HK-2 (cell line): ENCODE results near the gene INCENP.

ENCODE experiments used
- DNase-seq: peaks from one replicate; pipeline ENCODE4 v3.0.0-alpha.2; 2018; ENCODE audit not compliant: unreplicated experiment

Gene INCENP

DNA sequence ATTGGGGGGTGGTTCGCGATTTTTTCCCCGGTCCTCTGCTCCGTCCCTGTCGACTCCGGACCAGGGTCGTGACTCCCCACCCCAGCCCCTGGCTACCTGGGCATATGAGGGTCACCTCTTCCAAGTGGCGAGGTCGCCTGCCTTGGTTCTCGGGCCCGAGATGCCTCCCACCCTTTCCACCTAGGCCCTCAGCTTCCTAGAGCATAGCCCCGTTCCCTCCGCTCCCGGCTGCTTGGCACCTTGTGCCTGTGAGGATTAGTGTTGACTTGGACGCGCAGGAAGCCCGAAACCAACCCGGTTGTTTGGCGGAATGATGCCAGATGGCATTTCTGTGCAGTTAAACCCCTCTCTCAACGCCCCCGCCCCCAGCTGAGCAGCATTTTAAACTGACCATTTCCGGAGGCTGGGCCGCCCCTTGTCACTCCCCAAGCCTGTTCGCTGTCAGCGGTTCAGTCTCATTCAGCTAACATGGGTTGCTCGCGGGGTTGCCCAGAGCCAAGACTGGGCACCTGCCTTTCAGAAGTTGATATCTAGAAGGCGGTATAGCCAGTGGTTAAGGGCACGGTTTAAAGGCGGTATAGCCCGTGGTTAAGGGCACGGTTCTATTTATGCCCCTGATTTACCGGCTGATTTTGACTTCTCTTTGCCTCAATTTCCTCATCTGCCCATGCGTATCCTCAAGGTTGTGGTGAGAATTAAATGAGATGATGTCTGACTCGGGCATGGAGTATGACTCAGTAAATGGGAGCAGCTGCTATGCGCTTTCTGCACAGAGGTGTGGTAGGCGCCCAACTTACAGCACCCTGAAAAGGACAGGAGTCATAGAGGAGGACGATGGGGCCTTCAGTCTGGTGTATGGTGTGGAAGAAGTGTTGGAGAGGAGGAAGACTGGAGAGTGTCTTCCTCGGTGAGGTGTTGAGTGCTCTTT lies 639 bp downstream of the INCENP start:
- peak; percentile 25 for DNase-seq

DNA sequence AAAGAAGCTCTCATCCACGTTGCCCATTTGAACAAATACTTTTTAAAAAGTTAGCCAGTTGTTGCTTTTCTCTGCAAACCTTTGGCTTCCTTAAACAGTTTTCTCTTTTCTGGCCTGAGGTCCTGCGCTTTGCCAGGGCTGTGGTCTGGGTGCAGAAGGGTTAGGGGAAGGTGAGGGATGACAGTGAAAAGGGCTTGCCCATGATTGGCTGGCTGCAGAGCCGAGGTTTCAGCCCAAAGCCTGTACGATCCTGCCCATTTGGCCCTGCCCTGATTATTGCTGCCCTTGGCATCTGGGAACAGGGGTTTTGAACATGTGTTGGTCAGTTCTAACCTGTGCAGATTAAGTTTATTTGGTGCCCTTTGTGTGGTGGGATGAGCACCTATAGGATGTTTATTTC lies 1.5 kb downstream of the INCENP start:
- DNase-seq, result no peak

DNA sequence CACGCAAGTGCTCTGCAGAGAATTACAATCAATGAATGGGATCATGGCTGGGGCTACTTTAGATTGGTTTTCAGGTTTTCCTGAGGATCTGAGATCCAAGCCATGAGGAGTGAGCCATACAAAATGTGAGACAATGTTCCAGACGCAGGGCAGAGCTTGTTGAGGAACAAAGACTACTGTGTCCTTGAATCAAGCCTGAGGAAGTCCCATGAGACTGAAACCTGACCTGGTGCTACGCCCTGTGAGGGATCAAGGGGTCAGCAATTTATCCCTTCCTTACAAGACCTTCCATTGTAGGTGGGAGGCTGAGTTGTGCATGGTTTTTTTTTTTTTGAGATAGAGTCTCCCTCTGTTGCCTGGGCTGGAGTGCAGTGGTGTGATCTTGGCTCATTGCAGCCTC lies 2.1 kb downstream of the INCENP start:
- no peak for DNase-seq

DNA sequence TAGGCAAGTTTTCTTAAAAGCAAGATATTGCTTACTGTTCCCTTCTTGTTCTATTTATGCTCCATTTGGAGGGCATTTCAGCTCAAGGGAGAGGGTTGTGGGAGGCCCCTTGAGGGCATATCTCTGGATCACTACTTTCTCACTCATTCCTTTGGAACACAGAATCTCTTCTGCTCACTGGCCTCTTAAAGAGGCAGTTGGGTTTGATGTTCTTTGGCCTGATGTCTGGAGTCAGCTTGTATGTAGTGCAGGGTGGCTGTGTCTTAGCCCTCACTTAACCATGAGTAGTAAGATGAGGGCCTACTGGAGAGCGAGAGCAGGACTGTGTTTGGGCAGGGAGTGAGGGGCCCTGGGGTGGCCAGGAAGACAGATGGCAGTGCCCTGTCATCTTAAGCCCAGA lies 3.6 kb downstream of the INCENP start:
- no peak for DNase-seq

DNA sequence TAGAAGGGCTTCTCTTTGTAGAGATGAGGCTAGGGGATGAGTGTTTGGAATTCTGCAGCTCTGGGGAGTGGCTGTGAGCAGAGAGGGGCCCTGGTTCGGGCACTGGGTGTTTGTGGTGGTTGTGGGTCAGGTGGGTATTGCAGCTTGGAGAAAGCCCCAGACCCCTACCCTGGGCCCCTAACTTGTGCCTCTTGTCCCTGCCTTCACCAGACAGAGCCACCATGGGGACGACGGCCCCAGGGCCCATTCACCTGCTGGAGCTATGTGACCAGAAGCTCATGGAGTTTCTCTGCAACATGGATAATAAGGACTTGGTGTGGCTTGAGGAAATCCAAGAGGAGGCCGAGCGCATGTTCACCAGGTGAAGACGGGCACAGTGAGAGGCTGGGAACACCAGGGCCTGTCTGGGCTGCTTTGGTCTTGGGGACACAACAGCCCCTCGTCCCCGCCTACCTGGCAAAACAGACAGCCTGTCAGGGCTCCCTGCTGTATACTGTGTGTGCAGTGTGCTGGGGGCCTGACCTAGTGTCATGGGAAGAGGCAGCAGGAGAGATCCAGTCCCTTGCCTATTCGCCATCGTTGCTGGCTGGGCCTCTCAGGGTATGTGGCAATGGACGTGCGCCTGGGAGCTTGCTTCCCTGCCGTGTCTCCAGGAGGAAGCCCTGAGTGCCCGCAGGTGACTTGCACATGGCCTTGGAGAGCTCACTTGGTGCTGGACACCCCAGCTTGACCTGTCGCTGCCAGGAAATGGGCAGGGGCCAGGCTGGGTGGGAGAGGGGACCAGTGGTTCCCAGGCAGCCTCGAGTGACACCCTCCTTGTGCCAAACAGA lies 4.3 kb downstream of the INCENP start:
- no peak for DNase-seq

DNA sequence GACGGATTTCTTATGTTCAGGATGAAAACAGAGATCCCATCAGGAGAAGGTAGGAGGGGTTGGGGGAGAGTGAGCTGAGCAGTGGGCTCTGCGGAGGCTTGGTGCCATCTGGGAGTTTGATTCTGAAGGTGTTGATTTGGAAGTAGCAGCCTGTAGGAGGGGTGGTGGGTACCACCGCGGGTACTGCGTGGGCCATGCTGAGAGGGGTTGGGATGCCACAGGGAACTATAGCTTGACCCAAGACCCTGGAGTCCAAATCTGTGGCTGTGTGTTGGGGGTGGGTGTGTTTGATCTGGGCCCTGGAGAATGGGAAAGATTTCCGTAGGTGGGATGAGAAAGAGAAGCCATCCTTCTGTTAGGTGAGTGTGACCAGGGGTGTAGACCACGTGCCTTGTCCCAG lies 5.0 kb downstream of the INCENP start:
- DNase-seq, result no peak

DNA sequence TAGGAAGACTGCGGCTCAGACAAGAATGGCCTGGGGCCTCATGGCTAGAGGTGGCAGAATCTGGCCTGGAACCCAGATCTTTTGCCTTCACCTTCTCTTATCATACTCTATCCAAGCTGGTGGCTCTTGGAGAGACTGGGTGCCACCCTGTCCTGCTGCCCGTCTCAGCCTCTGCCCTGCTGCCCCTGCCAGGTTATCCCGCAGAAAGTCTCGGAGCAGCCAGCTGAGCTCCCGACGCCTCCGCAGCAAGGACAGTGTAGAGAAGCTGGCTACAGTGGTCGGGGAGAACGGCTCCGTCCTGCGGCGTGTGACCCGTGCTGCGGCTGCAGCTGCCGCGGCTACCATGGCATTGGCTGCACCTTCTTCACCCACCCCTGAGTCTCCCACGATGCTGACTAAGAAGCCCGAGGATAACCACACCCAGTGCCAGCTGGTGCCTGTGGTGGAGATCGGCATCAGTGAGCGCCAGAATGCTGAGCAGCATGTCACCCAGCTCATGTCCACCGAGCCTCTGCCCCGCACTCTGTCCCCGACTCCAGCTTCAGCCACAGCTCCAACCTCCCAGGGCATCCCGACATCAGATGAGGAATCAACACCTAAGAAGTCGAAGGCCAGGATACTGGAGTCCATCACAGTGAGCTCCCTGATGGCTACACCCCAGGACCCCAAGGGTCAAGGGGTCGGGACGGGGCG lies 5.9 kb downstream of the INCENP start:
- DNase-seq, result no peak

DNA sequence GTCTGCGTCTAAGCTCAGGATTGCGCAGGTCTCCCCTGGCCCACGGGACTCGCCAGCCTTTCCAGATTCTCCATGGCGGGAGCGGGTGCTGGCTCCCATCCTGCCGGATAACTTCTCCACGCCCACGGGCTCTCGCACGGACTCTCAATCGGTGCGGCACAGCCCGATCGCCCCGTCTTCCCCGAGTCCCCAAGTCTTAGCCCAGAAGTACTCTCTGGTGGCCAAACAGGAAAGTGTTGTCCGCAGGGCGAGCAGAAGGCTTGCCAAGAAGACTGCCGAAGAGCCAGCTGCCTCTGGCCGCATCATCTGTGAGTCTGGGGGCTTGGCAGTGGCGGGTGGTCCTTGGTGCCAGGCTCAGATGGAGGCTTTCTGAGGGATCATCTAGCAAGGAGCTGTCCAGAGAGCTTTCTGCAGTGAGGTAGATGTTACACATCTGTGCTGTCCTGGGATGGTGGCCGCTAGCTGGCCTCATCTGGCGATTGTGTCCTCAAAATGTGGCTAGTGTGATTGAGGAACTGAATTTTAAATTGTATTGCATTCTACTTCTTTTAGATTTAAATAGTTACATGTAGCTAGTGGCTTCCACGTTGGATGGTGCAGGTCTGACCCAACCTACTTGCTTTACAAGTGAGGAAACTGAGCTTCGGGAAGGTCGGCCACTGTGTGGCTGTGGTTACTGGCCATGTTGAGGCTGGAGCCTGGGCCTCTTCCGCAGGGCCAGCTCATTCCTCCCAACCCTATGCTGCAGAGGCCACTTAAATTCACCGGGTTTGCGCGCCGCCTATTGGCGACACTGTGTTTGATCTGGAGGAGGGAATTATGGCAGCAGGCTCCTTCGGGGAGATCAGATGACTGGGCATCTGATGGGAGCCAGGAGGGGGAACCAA lies 6.7 kb downstream of the INCENP start:
- DNase-seq, result no peak

DNA sequence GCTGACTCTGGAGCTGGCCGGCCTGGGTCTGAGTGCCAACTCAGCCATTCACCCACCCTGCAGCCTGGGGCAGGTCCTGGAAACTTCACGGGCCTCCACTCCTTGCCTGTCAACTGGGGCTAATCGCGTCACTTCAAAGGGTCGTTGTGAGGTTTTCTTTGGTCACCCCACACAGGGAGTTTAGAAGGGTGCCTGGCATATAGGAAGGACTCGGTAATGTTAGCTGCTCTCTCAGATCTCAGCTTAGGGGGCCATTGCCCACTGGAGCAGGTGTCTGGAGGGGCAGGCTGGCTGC lies 7.3 kb downstream of the INCENP start:
- DNase-seq, result no peak

DNA sequence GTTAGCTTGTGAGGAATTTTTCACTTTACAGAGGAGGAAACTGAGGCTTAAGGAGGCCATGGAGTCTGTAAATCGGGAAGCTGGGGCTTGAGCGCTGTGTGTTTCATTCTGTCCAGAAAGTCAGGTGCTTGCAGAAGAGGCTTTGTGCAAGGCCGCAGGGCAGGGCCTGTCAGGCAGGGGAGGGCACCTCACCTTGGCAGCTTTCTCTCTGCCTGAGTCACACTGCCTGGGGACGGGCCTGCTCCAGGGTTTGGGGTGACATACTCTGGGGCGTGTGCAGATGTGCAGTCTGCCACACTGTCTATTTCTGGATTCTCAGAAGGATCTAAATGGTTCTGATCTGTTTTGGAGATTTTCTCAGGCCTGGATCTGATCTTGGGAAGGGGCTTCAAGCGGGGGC lies 8.4 kb downstream of the INCENP start:
- DNase-seq, result no peak

DNA sequence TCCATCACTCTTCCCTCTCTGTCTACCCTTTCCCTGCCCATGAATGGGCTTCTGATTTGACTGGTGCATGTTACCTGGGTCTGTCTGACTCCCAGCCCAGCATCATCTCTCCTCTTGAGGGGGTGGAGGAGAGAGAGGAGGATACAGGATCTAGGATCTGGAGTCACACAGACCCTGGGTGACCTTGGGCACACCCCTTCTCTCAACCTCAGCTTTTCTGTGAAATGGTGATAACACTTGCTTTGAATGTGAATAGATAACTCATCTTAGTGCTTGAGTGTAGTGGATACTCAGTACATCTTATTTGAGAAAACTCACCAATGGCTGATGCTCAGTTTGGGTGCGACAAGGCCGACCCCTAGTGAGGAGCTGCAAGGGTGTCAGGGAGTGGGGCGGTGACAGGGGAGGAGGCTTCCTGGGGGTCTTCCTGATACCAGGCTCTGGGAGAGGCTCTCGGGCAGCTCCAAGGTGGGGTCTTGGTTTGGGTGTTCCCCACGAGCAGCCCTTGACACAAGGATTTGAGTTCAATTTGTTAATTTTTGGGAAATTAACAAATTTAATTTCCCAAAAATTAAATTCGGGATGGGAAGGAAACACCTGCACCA lies 9.0 kb downstream of the INCENP start:
- DNase-seq, result no peak

DNA sequence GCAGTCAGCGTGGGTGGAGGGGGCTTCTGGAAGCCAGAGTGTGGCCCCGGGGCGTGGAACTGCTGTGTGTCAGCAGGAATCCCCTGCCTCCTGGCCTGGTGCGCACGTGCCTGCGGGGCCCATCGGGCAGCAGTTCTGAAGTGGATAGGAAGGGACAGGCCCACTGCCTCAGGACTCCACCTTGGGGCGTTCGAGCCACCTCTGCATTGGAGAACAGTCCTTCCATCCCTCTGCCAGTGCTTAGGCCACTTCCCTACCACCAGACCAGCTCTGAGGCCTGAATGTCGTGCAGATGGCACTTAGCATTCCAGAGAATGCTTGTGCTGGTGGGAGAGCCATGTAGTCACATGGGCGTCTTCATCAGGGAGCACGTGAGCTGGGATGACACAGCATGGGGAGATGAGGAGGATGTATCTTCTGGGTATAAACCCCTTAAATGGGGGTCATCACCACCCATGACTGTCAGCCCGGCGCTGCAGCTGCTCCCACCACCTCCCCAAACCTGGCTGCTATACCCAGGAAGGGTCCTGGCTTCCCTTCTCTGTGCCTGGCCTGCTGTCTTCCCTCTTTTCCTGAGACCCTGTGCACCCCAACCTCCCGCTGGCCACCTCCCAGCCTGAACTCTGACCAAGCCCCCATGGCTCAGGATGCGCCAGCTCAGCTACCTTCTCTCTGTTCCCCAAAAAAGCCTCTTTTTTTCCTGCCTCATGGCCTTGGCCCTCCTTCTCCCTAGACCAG lies 9.7 kb downstream of the INCENP start:
- no peak for DNase-seq

DNA sequence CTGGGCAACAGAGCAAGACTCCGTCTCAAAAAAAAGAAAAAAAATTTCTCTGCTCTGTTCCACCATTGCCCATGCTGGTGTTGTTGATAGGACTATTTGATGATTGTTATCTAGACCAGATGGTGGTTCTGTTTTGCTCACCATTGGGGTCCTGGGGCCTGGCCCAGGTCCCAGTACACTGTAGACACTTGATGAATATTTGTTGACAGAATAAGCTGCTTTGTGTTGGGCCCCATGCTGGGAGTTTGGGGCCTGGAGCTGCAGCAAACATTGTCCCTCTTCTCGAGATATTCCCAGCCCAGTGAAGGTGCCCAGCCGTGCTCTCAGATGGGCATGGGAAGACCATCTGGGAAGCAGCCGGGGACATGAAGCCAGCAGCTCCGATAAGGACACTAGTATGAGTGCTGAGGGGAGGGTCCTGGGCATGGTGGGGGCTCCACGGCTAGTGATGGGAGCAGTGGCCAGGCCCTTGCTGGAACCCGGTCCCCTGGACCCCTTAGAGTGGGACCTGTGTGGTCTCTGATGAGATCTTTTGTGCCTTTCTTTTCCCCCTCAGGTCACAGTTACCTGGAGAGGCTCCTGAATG lies 13.6 kb downstream of the INCENP start:
- DNase-seq, result no peak

DNA sequence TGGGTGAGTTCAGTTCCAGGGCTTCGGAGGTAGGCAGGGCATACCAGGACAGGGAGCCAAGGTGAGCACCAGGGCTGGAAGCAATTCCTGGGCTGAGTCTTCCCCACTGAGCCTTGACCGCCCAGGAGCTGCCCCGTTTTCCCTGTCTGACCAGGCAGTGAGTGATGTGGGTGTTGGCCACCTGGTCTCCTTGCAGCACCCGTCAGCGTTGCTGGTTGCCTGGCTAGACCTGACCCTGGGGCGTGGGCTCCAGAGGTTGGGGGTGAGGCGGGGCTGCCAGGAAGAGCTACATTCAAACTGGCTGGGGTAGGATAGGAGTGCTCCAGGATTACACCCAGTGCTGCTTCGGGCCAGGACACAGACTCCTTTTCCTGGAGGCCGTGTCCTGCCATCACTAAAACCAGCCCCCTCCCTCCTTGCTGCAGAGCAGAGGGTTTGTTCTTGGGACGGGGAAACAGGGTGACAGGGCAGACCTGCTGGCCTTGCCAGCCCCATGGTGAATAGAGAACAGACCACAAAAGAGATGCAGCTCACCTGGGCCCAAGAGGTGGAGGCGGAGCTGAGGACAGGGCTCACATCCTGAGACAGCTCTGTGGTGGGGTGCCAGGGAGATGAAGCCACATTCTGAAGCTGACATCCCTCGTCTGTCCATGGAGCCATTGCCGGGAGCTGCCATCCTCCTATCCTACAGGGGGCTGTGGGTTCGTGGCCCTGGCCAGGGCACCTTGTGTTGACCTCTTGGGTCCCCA lies 14.2 kb downstream of the INCENP start:
- no peak for DNase-seq

DNA sequence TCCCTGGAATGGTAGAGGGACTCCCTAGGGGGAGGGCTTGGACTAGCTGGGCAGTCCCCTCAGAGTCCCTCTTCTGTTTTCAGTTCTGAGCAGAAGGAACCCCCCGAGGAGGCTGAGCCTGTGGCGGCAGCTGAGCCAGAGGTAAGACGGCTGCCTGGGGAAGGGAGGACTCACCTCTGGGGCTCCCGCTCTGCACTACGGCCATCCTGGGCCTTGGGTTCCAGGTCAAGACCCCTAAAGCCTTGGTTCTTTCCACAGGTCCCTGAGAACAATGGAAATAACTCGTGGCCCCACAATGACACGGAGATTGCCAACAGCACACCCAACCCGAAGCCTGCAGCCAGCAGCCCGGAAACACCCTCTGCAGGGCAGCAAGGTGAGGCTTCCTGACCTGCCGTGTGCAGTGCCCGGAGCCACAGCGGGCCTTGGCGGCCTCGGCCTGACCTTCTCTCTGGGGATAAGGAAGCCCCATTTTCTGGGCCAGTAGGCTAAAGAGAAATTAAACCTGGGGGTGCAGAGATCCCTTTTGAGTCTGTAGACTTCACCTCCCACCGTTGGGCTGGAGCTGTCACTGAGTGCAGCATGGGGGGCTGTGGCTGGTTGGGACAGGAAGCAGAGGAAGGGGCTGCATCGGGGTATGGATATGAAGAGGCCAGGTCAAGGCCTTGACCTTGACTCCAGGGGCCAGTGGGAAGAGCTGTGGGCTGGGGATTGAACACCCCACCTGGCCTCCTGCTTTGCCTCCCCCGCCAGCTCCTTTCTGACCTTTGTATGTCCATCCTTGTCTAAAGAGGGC lies 15.0 kb downstream of the INCENP start:
- DNase-seq, result no peak

DNA sequence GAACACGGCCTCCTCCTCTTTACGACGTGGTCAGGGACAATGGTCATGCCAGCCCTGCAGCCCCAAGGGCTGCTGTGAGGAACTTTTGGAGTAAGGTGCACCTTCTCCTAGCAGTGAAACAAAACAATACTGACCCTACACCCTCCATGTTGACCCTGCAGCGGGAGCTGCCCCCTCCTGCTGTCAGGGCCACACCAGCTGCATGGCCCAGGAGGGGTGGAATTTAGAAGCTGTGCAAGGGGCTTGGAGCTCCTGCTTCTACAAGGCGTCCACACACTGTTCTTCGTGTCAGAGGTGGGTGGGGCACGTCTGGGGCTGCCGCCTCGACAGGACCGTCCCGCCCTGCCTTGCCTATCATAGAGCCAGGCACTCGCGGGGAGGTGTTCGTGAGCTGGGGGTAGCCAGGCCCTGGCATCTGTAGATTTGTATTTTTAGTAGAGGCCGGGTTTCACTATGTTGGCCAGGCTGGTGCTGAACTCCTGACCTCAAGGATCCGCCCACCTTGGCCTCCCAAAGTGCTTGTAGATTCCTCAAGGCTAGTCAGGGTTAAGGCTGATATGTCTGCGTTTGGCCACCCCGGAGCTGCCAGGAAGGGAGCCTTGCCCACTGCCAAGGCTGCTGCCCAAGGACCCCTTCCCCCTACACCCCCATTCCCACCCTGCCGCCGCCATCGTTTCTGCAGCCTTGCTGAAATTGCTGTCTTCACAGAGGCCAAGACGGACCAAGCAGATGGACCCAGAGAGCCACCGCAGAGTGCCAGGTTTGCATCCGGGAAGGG lies 15.9 kb downstream of the INCENP start:
- no peak for DNase-seq

DNA sequence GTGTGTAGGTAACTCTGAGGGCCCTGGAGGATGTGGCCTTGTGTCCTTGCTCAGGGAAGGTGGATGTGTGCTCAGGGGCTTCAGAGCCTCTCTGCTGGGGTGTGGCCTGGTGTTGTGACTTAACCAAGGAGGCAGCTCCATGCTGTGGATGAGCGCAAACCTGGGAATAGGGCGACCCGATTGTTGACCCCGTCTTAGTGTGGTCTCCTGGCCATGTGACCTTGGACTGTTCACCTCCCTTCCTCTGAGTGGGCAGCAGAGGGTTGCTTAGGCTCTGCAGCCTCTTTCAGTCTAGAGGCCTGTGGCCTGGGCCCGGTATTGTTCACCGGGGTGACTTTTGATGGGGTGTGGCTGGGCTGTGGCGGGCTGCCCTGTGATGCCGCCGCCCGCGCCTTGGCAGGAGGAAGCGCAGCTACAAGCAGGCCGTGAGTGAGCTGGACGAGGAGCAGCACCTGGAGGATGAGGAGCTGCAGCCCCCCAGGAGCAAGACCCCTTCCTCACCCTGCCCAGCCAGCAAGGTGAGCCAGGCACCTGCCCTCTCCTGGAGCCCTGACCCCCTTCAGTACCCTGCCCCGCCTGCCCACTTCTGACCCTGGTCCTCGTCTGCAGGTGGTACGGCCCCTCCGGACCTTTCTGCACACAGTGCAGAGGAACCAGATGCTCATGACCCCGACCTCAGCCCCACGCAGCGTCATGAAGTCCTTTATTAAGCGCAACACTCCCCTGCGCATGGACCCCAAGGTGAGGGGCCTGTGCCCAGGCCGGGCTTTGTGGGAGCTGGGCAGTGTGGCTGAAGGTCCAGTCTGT lies 16.7 kb downstream of the INCENP start:
- no peak for DNase-seq
